ENCODE measurements around the gene P2RY8.
"Not testable (repeated sequence)": the region's sequence is repeated elsewhere in the genome, so short reads cannot be mapped to it uniquely, and the experiment has no call there.

The P2RY8 gene

DNA sequence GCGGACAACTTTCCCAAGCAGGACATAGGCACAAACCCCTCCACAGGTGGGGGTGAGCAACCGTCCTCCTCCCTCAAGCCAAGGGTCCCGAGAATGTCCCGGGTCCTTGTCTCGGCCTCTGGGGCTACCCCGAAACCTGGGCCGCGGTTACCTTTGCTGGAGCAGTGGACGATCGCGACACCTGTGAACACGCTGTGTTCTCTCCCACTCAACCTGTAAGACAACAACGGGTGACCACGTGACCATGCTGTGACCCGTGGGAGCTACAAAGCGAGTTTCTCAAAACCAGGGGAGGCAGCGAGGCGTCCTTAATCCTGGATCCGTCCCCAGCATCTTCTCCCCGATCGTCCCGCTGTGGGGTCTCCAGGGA lies 102.1 kb downstream of the P2RY8 start:
- no peak overlapping the region for H3K4me3 ChIP-seq (replicated peaks in 1 of 2; ENCODE audit: low read depth in 2 of 2, low read length in 2 of 2)
- DNase-seq (ENCODE audit: low read depth in 2 of 2): no peak
- TF ChIP-seq, protein P1, sequence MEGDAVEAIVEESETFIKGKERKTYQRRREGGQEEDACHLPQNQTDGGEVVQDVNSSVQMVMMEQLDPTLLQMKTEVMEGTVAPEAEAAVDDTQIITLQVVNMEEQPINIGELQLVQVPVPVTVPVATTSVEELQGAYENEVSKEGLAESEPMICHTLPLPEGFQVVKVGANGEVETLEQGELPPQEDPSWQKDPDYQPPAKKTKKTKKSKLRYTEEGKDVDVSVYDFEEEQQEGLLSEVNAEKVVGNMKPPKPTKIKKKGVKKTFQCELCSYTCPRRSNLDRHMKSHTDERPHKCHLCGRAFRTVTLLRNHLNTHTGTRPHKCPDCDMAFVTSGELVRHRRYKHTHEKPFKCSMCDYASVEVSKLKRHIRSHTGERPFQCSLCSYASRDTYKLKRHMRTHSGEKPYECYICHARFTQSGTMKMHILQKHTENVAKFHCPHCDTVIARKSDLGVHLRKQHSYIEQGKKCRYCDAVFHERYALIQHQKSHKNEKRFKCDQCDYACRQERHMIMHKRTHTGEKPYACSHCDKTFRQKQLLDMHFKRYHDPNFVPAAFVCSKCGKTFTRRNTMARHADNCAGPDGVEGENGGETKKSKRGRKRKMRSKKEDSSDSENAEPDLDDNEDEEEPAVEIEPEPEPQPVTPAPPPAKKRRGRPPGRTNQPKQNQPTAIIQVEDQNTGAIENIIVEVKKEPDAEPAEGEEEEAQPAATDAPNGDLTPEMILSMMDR (IDR thresholded peaks at IDR 0.05; ENCODE audit: low read depth, low read length): no peak

DNA sequence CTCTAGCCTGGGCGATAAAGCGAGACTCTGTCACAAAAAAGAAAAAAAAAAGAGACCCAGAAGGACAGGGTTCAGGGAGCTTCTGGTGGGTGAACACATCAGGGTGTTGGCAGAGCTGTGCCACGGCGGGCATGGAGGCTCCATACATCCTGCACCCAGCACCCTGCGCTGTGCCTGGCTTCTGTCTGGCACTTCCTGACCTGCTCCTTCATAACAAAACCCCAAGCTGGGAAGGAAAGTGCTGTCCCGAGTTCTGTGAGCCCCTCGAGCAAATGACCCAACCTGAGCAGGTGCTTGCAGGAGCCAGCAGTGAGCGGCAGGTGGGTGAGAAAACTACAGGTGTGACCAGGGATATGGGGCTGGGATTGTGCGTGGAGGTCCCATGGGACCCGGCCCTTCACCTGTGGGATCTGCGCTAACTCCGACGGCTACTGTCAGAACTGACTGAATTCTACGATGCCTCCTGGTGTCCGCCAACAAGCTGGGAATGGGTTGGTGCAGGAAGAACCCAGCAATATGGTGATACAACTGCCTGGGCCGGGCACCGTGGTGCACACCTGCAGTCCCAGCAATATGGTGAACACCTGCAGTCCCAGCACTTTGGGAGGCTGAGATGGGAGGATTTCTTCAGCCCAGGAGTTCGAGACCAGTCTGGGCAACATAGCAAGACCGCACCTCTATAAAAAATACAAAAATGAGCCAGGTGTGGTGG lies 103.2 kb downstream of the P2RY8 start:
- no peak overlapping the region for H3K4me3 ChIP-seq (replicated peaks in 1 of 2; ENCODE audit: low read depth in 2 of 2, low read length in 2 of 2)
- TF ChIP-seq, protein P1 (IDR thresholded peaks at IDR 0.05; ENCODE audit: low read depth, low read length): no peak
- no peak for DNase-seq (ENCODE audit: low read depth in 2 of 2)

DNA sequence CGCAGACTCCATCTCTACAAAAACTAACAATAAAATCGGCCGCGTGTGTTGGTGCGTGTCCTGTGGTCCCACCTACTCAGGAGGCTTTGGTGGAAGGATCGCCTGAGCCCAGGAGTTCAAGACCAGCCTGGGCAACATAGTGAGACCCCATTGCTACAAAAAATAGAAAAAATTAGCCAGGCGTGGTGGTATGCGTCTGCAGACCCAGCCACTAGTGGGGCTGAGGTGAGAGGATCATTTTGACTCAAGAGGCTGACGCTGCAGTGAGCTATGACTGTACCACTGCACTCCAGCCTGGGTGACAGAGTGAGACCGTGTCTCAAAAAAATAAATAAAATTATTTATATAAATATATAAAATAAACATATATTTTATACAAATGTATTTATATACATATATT lies 106.5 kb downstream of the P2RY8 start:
- no peak for DNase-seq (ENCODE audit: low read depth in 2 of 2)
- no peak overlapping the region for H3K4me3 ChIP-seq (replicated peaks in 1 of 2; ENCODE audit: low read depth in 2 of 2, low read length in 2 of 2)

DNA sequence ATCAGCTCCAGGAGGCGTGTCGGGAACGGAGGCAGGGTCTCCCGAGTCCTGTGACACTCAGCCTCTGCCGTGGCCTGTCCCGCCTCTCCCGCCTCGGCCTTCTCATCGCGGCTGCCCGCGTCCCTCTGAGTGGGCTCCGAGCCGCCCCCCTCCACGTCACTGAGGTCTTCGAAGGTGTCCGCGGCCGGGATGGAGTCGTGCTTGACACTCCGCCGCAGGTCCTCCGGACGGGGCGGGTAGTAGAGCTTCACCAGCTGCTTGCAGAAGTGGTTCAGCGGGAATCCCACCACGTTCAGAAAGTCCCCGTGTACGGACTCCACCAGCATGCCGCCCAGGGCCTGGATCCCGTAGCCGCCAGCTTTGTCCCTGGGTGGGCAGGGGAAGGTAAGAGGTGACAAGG lies 109.2 kb downstream of the P2RY8 start:
- TF ChIP-seq, protein P1 (IDR thresholded peaks at IDR 0.05; ENCODE audit: low read depth, low read length): no peak
- no peak overlapping the region for H3K4me3 ChIP-seq (replicated peaks in 1 of 2; ENCODE audit: low read depth in 2 of 2, low read length in 2 of 2)
- DNase-seq (ENCODE audit: low read depth in 2 of 2): no peak

More for the DNA sequence above, 106.5 kb downstream of the P2RY8 start:
- TF ChIP-seq, protein P1 (IDR thresholded peaks at IDR 0.05; ENCODE audit: low read depth, low read length): no peak

DNA sequence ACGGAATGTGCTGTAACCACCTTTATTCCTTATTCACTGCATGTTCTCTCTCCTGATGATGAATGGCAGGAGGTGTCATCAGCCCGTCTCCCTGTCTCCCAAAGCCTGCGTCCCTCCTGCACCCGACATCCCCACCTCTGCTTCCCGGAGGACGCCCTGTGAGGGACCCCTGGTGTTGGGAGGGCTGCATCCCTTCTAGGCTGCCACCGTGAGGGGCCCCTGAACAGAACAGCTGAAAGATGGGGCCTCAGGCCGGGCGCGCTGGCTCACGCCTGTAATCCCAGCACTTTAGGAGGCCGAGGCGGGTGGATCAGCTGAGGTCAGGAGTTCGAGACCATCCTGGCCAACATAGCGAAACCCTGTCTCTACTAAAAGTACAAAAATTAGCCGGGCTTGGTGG lies 110.7 kb downstream of the P2RY8 start:
- not testable (repeated sequence) for DNase-seq (ENCODE audit: low read depth in 2 of 2); H3K4me3 ChIP-seq (replicated peaks in 1 of 2; ENCODE audit: low read depth in 2 of 2, low read length in 2 of 2)

DNA sequence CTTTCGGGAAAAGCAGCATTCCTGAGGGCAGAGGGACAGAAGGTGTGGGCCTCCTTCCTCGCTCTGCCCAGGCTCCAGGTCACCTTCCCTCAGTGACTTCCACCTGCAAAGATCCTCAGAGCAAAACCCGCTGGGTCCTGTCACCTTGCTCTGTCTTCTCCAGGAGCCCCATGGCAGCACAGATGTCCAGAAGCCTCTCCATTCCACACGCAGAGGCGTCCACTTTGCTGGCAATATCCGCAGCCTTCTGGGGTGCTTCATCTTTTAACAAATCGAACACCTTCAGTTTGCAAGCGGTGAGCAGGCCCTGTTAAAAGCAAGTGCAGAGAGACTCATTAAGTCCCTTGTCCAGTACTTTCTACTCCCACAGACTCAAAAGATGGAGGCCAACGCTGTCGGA lies 111.6 kb downstream of the P2RY8 start:
- no peak overlapping the region for H3K4me3 ChIP-seq (replicated peaks in 1 of 2; ENCODE audit: low read depth in 2 of 2, low read length in 2 of 2)
- TF ChIP-seq, protein P1 (IDR thresholded peaks at IDR 0.05; ENCODE audit: low read depth, low read length): no peak
- no peak for DNase-seq (ENCODE audit: low read depth in 2 of 2)

DNA sequence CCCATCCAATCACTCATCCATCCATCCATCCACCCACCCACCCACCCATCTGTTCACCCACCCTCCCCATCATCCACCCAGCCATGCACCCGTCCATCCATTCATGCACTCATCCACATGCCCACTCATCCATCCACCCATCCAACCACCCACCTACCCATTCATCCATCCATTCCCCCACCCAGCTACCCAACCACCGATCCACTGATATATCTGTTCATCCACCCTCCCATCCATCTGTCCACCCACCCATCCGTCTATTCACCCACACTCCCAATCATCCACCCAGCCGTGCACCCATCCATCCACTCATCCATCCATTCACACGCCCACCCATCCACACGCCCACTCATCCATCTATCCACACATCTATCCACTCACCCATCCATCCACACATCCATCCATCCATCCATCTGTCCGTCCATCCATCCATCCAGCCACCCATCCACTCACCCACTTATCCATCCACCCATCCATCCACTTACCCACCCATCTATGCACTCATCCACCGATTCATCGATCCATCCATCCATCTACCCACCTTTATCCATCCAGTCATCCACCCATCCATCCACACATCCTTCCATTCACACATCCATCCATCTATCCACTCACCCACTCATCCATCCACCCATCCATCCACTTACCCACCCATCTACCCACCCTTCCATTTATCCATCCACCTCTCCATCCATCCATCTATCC lies 112.7 kb downstream of the P2RY8 start:
- no peak for DNase-seq (ENCODE audit: low read depth in 2 of 2)
- TF ChIP-seq, protein P1 (IDR thresholded peaks at IDR 0.05; ENCODE audit: low read depth, low read length): no peak
- no peak overlapping the region for H3K4me3 ChIP-seq (replicated peaks in 1 of 2; ENCODE audit: low read depth in 2 of 2, low read length in 2 of 2)

Data from cardiac fibroblast (primary cell).